ENCODE data around the gene PABPN1L.

PABPN1L gene

GRCh38 chr16:88906535-88907105, 40.2 kb upstream of the PABPN1L start:
- Histone ChIP-seq H3K27me3 (ENCODE audit: control insufficient read depth, low read length) (no peaks in the 10 kb centered on the region), H3K4me2 (ENCODE audit: low read length) (no peak overlapping the region), H3F3A (ENCODE audit: control insufficient read depth, insufficient read depth) (no peaks in the 10 kb centered on the region), H4K20me1 (ENCODE audit: control insufficient read depth, insufficient read depth, low read depth, low read length) (peaks cover 32% of the 10 kb centered on the region), H3K27ac (ENCODE audit: low read depth, low read length) (no peak overlapping the region), H3K9me2 (replicated peaks; ENCODE audit: control insufficient read depth, low read length) (no peaks in the 10 kb centered on the region), H3K4me3 (ENCODE audit: low read length) (no peak overlapping the region), H3K4me1 (ENCODE audit: control insufficient read depth, low read length) (peaks cover 15% of the 10 kb centered on the region), H3K9me3 (ENCODE audit: control insufficient read depth, insufficient read depth, low read length) (no peaks in the 10 kb centered on the region), H3K79me2 (ENCODE audit: control insufficient read depth, low read length) (peaks cover 82% of the 10 kb centered on the region), H3K36me3 (ENCODE audit: control insufficient read depth, low read length) (peaks cover 17% of the 10 kb centered on the region; the same call in 1 of the 2 replicates)
- TF ChIP-seq EZH2phosphoT487 (IDR thresholded peaks at IDR 0.05; ENCODE audit: borderline replicate concordance, low read length) (no peak), CTCF (IDR thresholded peaks at IDR 0.05; ENCODE audit: low read depth, low read length, poor library complexity, severe bottlenecking) (peak; percentile 19)

- no peak overlapping the region for H3K27ac ChIP-seq (ENCODE audit: low read depth, low read length)
- H4K20me1 ChIP-seq (ENCODE audit: control insufficient read depth, insufficient read depth, low read depth, low read length) = peaks cover 27% of the 10 kb centered on the region
- no peak for TF ChIP-seq CTCF (IDR thresholded peaks at IDR 0.05; ENCODE audit: low read depth, low read length, poor library complexity, severe bottlenecking)
- TF ChIP-seq EZH2phosphoT487 (IDR thresholded peaks at IDR 0.05; ENCODE audit: borderline replicate concordance, low read length) = no peak
- H3K4me3 ChIP-seq (ENCODE audit: low read length) = no peak overlapping the region
- no peaks in the 10 kb centered on the region for H3K9me2 ChIP-seq (replicated peaks; ENCODE audit: control insufficient read depth, low read length)
- no peaks in the 10 kb centered on the region for H3F3A ChIP-seq (ENCODE audit: control insufficient read depth, insufficient read depth)
- H3K4me1 ChIP-seq (ENCODE audit: control insufficient read depth, low read length) = peaks cover 11% of the 10 kb centered on the region
- peaks cover 76% of the 10 kb centered on the region for H3K79me2 ChIP-seq (ENCODE audit: control insufficient read depth, low read length)
- H3K9me3 ChIP-seq (ENCODE audit: control insufficient read depth, insufficient read depth, low read length) = no peaks in the 10 kb centered on the region
- no peaks in the 10 kb centered on the region for H3K27me3 ChIP-seq (ENCODE audit: control insufficient read depth, low read length)
- no peak overlapping the region for H3K4me2 ChIP-seq (ENCODE audit: low read length)
- H3K36me3 ChIP-seq (ENCODE audit: control insufficient read depth, low read length) = peaks cover 22% of the 10 kb centered on the region
Measured at GRCh38 chr16:88906020-88906419, 39.6 kb upstream of the PABPN1L start.

GRCh38 chr16:88905563-88905962, 39.1 kb upstream of the PABPN1L start:
- H3K36me3 ChIP-seq (ENCODE audit: control insufficient read depth, low read length) = peaks cover 25% of the 10 kb centered on the region
- H3K4me3 ChIP-seq (ENCODE audit: low read length) = no peak overlapping the region
- peaks cover 71% of the 10 kb centered on the region for H3K79me2 ChIP-seq (ENCODE audit: control insufficient read depth, low read length)
- H3K4me2 ChIP-seq (ENCODE audit: low read length) = no peak overlapping the region
- H3K27ac ChIP-seq (ENCODE audit: low read depth, low read length) = no peak overlapping the region
- TF ChIP-seq EZH2phosphoT487 (IDR thresholded peaks at IDR 0.05; ENCODE audit: borderline replicate concordance, low read length) (no peak), CTCF (IDR thresholded peaks at IDR 0.05; ENCODE audit: low read depth, low read length, poor library complexity, severe bottlenecking) (no peak)
- H3K9me3 ChIP-seq (ENCODE audit: control insufficient read depth, insufficient read depth, low read length) = no peaks in the 10 kb centered on the region
- no peaks in the 10 kb centered on the region for H3K9me2 ChIP-seq (replicated peaks; ENCODE audit: control insufficient read depth, low read length)
- H3F3A ChIP-seq (ENCODE audit: control insufficient read depth, insufficient read depth) = no peaks in the 10 kb centered on the region
- peaks cover 11% of the 10 kb centered on the region for H3K4me1 ChIP-seq (ENCODE audit: control insufficient read depth, low read length)
- H4K20me1 ChIP-seq (ENCODE audit: control insufficient read depth, insufficient read depth, low read depth, low read length) = peaks cover 27% of the 10 kb centered on the region
- H3K27me3 ChIP-seq (ENCODE audit: control insufficient read depth, low read length) = no peaks in the 10 kb centered on the region

Data from DOHH2 (cell line).